HepG2 (cell line): ENCODE data around the gene ESRRB. TPM values are rescaled to one million over a fixed set of nuclear protein-coding genes. Genes with fewer than 3 reads are reported as not detected.

Experiments used
- ELK4 ChIP-seq: sonication (generic); formaldehyde crosslinking; IDR thresholded peaks from 2 replicates; pipeline ENCODE4 v1.9.0; 2021; ENCODE audit warnings: missing genetic modification reagents, borderline replicate concordance
- POLR2A ChIP-seq, 2 experiments: IDR thresholded peaks; 2 replicates each; pipeline ENCODE4 v1.6.1; 2011; ENCODE audit warnings: low read depth in 2 of 2, low read length in 2 of 2, mild to moderate bottlenecking in 1 of 2, moderate library complexity in 1 of 2; ENCODE audit not compliant: insufficient read depth in 1 of 2
- SKIL ChIP-seq: sonication (generic); formaldehyde crosslinking; IDR thresholded peaks from 2 replicates; pipeline ENCODE4 v1.8.0; 2022; ENCODE audit warnings: missing genetic modification reagents, mild to moderate bottlenecking, moderate library complexity, borderline replicate concordance
- ZMYM2 ChIP-seq: sonication (generic); formaldehyde crosslinking; IDR thresholded peaks from 2 replicates; pipeline ENCODE4 v1.8.0; 2022; ENCODE audit warnings: mild to moderate bottlenecking, missing genetic modification reagents
- ZNF367 ChIP-seq: sonication (generic); formaldehyde crosslinking; IDR thresholded peaks from 2 replicates; pipeline ENCODE4 v1.4.0; 2020; ENCODE audit warnings: missing genetic modification reagents, borderline replicate concordance
- ZNF510 ChIP-seq: sonication (generic); formaldehyde crosslinking; IDR thresholded peaks from 2 replicates; pipeline ENCODE4 v1.4.0; 2020; ENCODE audit warnings: low read depth, mild to moderate bottlenecking, missing genetic modification reagents
- ZSCAN29 ChIP-seq: sonication (generic); formaldehyde crosslinking; conservative IDR thresholded peaks from 2 replicates; pipeline ENCODE4 v1.4.0; 2020; ENCODE audit warnings: mild to moderate bottlenecking, missing genetic modification reagents
- polyA plus RNA-seq, 8 experiments: library from polyadenylated mRNA; depleted of rRNA in 3 of 8; stranded (reverse) in 7 of 8; unstranded in 1 of 8; fragments of >200 nt; fragmentation: Illumina TruSeq in 4 of 8; extraction: Trizol in 4 of 8; gene quantifications; 2 replicates each; pipeline versions ENCODE4 v1.2.1 to v1.2.3, GENCODE V29; 2011 to 2016; ENCODE audit warnings: low read depth in 4 of 8, missing spikeins in 1 of 8, mixed read lengths in 1 of 8; ENCODE audit not compliant: insufficient read depth in 1 of 8
- total RNA-seq, 5 experiments: library from RNA; depleted of rRNA; stranded (reverse); fragments of >200 nt; fragmentation: Illumina TruSeq; extraction: Trizol; gene quantifications; 2 replicates each; pipeline ENCODE4 v1.2.3, GENCODE V29; 2016; ENCODE audit warnings: low read depth in 1 of 5
- TF ChIP-seq, protein P1 (sequence below): sonication (generic); formaldehyde crosslinking; IDR thresholded peaks from 2 replicates; pipeline ENCODE4 v1.4.0; 2020; ENCODE audit warnings: mild to moderate bottlenecking, missing genetic modification reagents, borderline replicate concordance
- TF ChIP-seq, protein P2 (sequence below): IDR thresholded peaks from 2 replicates; pipeline ENCODE4 v1.6.1; 2016; ENCODE audit warnings: low read depth, control low read depth

ESRRB gene
- total and polyA plus RNA-seq, 2 of the 13 experiments (the other 11 are each of a cell fraction or from before 2014, with no cell fraction given): 0.04 to 0.33 TPM

- TF ChIP-seq, protein P1, sequence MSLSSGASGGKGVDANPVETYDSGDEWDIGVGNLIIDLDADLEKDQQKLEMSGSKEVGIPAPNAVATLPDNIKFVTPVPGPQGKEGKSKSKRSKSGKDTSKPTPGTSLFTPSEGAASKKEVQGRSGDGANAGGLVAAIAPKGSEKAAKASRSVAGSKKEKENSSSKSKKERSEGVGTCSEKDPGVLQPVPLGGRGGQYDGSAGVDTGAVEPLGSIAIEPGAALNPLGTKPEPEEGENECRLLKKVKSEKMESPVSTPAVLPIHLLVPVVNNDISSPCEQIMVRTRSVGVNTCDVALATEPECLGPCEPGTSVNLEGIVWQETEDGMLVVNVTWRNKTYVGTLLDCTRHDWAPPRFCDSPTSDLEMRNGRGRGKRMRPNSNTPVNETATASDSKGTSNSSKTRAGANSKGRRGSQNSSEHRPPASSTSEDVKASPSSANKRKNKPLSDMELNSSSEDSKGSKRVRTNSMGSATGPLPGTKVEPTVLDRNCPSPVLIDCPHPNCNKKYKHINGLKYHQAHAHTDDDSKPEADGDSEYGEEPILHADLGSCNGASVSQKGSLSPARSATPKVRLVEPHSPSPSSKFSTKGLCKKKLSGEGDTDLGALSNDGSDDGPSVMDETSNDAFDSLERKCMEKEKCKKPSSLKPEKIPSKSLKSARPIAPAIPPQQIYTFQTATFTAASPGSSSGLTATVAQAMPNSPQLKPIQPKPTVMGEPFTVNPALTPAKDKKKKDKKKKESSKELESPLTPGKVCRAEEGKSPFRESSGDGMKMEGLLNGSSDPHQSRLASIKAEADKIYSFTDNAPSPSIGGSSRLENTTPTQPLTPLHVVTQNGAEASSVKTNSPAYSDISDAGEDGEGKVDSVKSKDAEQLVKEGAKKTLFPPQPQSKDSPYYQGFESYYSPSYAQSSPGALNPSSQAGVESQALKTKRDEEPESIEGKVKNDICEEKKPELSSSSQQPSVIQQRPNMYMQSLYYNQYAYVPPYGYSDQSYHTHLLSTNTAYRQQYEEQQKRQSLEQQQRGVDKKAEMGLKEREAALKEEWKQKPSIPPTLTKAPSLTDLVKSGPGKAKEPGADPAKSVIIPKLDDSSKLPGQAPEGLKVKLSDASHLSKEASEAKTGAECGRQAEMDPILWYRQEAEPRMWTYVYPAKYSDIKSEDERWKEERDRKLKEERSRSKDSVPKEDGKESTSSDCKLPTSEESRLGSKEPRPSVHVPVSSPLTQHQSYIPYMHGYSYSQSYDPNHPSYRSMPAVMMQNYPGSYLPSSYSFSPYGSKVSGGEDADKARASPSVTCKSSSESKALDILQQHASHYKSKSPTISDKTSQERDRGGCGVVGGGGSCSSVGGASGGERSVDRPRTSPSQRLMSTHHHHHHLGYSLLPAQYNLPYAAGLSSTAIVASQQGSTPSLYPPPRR (CRISPR knock-in tag): no peak
- TF ChIP-seq POLR2A (IDR thresholded peaks at IDR 0.05; ENCODE audit: insufficient read depth in 1 of 2, low read depth in 2 of 2, low read length in 2 of 2) (no peak), ELK4 (CRISPR knock-in tag) (no peak), ZSCAN29 (CRISPR knock-in tag) (no peak), SKIL (CRISPR knock-in tag) (no peak), ZMYM2 (CRISPR knock-in tag) (no peak), ZNF510 (CRISPR knock-in tag) (no peak), ZNF367 (no peak)
- TF ChIP-seq, protein P2, sequence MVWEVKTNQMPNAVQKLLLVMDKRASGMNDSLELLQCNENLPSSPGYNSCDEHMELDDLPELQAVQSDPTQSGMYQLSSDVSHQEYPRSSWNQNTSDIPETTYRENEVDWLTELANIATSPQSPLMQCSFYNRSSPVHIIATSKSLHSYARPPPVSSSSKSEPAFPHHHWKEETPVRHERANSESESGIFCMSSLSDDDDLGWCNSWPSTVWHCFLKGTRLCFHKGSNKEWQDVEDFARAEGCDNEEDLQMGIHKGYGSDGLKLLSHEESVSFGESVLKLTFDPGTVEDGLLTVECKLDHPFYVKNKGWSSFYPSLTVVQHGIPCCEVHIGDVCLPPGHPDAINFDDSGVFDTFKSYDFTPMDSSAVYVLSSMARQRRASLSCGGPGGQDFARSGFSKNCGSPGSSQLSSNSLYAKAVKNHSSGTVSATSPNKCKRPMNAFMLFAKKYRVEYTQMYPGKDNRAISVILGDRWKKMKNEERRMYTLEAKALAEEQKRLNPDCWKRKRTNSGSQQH (CRISPR knock-in tag): no peak
Measured at GRCh38 chr14:76465664-76466063, 89.7 kb downstream of the ESRRB start (continued).
